ENCODE measurements around the gene TPM3.

The TPM3 gene

GRCh38 chr1:154183046-154183915 is 8.6 kb downstream of the TPM3 start:
- no peaks in the 10 kb centered on the region for H3K27me3 ChIP-seq (ENCODE audit: insufficient read depth, poor library complexity, severe bottlenecking)
- H3K4me3 ChIP-seq (ENCODE audit: severe bottlenecking): peak overlapping the region; percentile 73
- H3K36me3 ChIP-seq (ENCODE audit: low read depth): peaks cover 38% of the 10 kb centered on the region
- no peaks in the 10 kb centered on the region for H3K9me3 ChIP-seq (ENCODE audit: severe bottlenecking)
- ATAC-seq (ENCODE audit: low read depth): peak; percentile 95
- H3K4me1 ChIP-seq (ENCODE audit: insufficient read depth, poor library complexity, severe bottlenecking): peaks cover 29% of the 10 kb centered on the region
- H3K27ac ChIP-seq (ENCODE audit: poor library complexity, severe bottlenecking): peak overlapping the region; percentile 92
- TF ChIP-seq, protein P1, sequence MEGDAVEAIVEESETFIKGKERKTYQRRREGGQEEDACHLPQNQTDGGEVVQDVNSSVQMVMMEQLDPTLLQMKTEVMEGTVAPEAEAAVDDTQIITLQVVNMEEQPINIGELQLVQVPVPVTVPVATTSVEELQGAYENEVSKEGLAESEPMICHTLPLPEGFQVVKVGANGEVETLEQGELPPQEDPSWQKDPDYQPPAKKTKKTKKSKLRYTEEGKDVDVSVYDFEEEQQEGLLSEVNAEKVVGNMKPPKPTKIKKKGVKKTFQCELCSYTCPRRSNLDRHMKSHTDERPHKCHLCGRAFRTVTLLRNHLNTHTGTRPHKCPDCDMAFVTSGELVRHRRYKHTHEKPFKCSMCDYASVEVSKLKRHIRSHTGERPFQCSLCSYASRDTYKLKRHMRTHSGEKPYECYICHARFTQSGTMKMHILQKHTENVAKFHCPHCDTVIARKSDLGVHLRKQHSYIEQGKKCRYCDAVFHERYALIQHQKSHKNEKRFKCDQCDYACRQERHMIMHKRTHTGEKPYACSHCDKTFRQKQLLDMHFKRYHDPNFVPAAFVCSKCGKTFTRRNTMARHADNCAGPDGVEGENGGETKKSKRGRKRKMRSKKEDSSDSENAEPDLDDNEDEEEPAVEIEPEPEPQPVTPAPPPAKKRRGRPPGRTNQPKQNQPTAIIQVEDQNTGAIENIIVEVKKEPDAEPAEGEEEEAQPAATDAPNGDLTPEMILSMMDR (IDR thresholded peaks at IDR 0.05; ENCODE audit: poor library complexity, severe bottlenecking): no peak
- peak; percentile 99 for DNase-seq (ENCODE audit: low spot score)

DNA sequence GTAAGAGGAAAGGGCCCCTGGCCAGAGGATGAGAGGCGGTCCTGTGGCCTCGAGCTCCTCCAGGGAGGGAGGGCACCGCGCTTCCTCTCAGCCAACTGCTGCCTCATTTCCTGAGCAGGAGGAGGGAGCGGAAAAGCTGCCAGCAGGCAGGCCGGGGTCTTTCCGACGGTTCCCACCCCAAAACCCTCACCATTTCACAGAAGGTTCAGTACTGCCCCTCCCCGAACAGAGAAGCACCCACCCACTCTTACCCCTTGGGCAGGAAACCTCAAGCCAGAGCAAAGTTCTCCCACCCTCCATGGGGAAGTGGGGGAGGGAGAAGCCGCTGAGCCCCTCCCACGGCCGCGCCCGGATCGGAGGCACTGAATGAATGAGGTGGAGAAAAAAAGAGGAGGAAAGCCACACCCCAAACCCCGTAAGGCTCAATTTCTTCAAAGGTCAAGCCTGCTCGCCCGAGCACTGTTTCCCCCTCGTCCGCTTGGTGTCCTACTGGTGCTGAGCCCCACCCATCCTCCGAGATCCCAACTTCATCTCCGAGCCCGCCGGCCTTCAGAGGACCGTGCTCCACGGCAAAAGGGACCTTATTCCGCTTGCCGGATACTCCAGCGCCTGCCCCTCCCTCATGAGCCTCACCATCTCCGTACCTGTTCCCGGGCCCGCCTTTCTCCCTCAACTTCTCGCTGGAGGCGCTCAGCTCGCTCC is 9.4 kb downstream of the TPM3 start:
- Histone ChIP-seq H3K36me3 (ENCODE audit: low read depth) (peaks cover 46% of the 10 kb centered on the region), H3K4me1 (ENCODE audit: insufficient read depth, poor library complexity, severe bottlenecking) (peaks cover 32% of the 10 kb centered on the region), H3K27me3 (ENCODE audit: insufficient read depth, poor library complexity, severe bottlenecking) (no peaks in the 10 kb centered on the region), H3K27ac (ENCODE audit: poor library complexity, severe bottlenecking) (peak overlapping the region; percentile 92), H3K4me3 (ENCODE audit: severe bottlenecking) (peak overlapping the region; percentile 73), H3K9me3 (ENCODE audit: severe bottlenecking) (no peaks in the 10 kb centered on the region)
- DNase-seq (ENCODE audit: low spot score) (peak; percentile 78), ATAC-seq (ENCODE audit: low read depth) (peak; percentile 52)
- TF ChIP-seq, protein P1 (IDR thresholded peaks at IDR 0.05; ENCODE audit: poor library complexity, severe bottlenecking): peak; percentile 10

- no peaks in the 10 kb centered on the region for H3K9me3 ChIP-seq (ENCODE audit: severe bottlenecking)
- H3K4me3 ChIP-seq (ENCODE audit: severe bottlenecking): peak overlapping the region; percentile 73
- H3K4me1 ChIP-seq (ENCODE audit: insufficient read depth, poor library complexity, severe bottlenecking): peaks cover 32% of the 10 kb centered on the region
- DNase-seq (ENCODE audit: low spot score) (no peak), ATAC-seq (ENCODE audit: low read depth) (no peak)
- peak overlapping the region; percentile 92 for H3K27ac ChIP-seq (ENCODE audit: poor library complexity, severe bottlenecking)
- H3K36me3 ChIP-seq (ENCODE audit: low read depth): peaks cover 52% of the 10 kb centered on the region
- TF ChIP-seq, protein P1 (IDR thresholded peaks at IDR 0.05; ENCODE audit: poor library complexity, severe bottlenecking): no peak
- H3K27me3 ChIP-seq (ENCODE audit: insufficient read depth, poor library complexity, severe bottlenecking): no peaks in the 10 kb centered on the region
These were observed 10.0 kb downstream of the TPM3 start for GRCh38 chr1:154181944-154182343.

GRCh38 chr1:154179946-154180687 is 11.8 kb downstream of the TPM3 start:
- peaks cover 65% of the 10 kb centered on the region for H3K36me3 ChIP-seq (ENCODE audit: low read depth)

More at GRCh38 chr1:154179946-154180687, 11.8 kb downstream of the TPM3 start:
- Histone ChIP-seq H3K4me3 (ENCODE audit: severe bottlenecking) (no peak overlapping the region), H3K27ac (ENCODE audit: poor library complexity, severe bottlenecking) (no peak overlapping the region), H3K9me3 (ENCODE audit: severe bottlenecking) (no peaks in the 10 kb centered on the region), H3K27me3 (ENCODE audit: insufficient read depth, poor library complexity, severe bottlenecking) (no peaks in the 10 kb centered on the region), H3K4me1 (ENCODE audit: insufficient read depth, poor library complexity, severe bottlenecking) (peaks cover 32% of the 10 kb centered on the region)
- DNase-seq (ENCODE audit: low spot score) (no peak), ATAC-seq (ENCODE audit: low read depth) (no peak)
- TF ChIP-seq, protein P1 (IDR thresholded peaks at IDR 0.05; ENCODE audit: poor library complexity, severe bottlenecking): no peak

All from RWPE2 (cell line).